HG03108 (cell line): Measurements from ENCODE around the gene GK.
"Not testable (repeated sequence)": the region's sequence is repeated elsewhere in the genome, so short reads cannot be mapped to it uniquely, and the experiment has no call there.

Experiments used
- ATAC-seq: cut with Tn5 transposase; IDR thresholded peaks from one replicate; pipeline ENCODE4 v1.9.1; 2021; ENCODE audit warnings: moderate library complexity; ENCODE audit not compliant: unreplicated experiment

The GK gene

DNA sequence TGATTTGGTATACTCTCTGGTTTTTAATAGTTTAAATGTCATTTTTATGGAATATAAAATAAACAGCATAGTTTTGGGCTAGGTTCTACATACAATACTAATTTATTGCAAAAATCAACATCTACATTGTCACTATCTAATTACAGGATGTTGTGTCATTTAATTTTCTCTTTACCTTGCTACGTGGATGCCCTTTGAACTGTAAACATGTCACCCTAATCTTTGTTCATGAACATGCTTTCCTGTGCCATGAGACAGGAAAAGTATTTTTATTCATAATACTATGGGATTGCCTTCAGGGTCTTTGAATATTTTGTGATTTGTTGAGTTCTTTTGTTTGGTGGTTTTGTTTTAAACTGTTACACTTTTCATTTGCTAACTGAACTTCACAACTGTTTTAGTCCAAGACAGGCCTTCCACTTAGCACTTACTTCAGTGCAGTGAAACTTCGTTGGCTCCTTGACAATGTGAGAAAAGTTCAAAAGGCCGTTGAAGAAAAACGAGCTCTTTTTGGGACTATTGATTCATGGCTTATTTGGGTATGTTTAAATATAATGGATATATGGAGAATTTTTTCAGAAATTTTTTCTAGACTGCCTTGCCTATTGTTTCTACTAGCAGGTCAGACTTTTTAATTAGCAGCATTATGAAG lies 40.9 kb downstream of the GK start:
- no peak for ATAC-seq

DNA sequence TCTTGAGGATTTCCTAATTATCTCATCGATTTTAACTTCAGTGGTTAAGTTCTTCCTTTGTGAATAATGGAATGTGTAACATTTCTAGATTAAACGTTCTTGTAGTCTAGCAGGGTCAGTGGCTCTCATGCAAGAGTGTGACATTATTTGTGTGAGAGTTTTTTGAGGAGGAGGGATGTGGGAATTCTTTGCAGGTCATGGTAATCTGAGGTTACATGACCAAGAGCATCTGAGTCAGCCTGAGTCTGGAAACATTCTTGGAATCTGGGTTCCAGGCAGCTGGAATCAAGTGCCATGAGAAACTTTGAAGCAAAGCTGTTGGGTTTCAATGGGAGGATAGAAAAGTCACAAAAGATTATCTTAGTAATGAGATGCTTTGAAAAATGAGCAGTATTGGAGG lies 49.5 kb downstream of the GK start:
- no peak for ATAC-seq

GRCh38 chrX:30706216-30706775 lies 53.1 kb downstream of the GK start:
- ATAC-seq: no peak

- no peak for ATAC-seq
These were observed 59.0 kb downstream of the GK start for GRCh38 chrX:30712214-30712613.

GRCh38 chrX:30713061-30713525 lies 59.9 kb downstream of the GK start:
- peak; percentile 90 for ATAC-seq

- ATAC-seq: no peak
These were observed 60.9 kb downstream of the GK start for GRCh38 chrX:30714138-30714537.

DNA sequence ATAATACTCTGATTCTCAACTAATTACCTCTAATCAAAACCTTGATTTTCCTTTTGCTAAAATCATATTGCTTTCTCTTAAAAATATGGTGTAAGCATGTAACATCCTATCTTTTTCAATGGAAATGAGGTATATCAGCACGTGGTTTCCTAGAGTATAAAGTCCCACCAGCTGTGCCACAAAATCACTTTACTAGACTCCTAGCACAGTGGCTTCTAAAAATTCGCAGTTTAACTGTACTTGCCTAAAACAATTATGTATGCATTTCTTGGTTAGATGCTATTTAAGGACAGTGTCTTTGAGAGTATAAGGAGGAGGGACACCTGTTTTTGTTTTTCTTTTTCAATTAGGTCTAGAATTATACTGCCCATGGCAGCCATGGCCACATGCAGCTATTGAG lies 62.8 kb downstream of the GK start:
- no peak for ATAC-seq

DNA sequence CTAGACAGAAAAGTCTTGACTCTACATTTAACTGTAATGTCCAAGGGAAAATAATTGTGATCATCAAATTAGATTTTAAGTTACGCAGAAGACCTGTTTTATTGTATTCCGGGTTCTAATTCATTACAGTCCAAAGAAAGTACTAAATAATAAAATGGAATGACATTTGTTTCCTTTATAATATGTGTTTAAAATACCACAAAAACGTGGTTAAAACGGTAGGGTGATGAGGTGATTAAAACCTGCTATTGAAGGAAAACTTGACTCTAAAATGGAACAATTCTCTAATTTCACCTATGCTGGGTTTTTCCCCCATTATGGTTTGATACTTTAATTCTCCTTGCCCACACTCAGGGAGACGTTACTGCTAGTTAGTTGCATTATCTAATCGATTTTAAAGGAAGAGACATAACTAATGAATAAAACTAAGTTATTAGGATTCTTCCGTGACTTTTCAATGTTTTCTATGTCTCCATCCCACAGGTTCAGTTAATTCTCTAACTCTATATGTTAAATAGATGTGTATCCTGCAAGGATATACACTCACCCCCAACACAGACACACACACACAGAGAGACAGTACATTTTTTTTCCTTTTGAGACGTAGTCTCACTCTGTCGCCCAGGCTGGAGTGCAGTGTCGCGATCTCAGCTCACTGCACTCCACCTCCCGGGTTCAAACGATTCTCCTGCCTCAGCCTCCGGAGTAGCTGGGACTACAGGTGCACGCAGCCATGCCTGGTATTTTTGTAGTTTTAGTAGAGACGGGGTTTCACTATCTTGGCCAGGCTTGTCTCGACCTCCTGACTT lies 80.8 kb downstream of the GK start:
- no peak for ATAC-seq

GRCh38 chrX:30734782-30735181 lies 81.6 kb downstream of the GK start:
- no peak for ATAC-seq

GRCh38 chrX:30735839-30736238 lies 82.6 kb downstream of the GK start:
- peak; percentile 91 for ATAC-seq

DNA sequence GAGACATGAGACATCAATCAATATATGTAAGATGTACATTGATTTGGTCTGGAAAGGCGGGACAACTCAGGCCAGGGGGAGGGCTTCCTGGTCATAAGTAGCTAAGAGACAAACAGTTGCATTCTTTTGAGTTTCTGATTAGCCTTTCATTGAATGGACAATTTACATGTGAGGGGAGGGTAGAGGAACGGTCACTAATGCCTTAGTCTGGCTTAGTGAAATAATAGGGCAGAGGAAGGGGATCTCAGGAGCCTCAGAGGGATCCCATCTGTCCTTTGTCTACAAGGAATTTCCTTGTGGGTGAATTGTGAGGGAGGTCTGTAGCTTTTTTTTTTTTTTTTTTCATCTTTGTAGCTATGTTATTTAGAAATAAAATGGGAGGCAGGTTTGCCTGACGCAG lies 88.3 kb downstream of the GK start:
- ATAC-seq: no peak

DNA sequence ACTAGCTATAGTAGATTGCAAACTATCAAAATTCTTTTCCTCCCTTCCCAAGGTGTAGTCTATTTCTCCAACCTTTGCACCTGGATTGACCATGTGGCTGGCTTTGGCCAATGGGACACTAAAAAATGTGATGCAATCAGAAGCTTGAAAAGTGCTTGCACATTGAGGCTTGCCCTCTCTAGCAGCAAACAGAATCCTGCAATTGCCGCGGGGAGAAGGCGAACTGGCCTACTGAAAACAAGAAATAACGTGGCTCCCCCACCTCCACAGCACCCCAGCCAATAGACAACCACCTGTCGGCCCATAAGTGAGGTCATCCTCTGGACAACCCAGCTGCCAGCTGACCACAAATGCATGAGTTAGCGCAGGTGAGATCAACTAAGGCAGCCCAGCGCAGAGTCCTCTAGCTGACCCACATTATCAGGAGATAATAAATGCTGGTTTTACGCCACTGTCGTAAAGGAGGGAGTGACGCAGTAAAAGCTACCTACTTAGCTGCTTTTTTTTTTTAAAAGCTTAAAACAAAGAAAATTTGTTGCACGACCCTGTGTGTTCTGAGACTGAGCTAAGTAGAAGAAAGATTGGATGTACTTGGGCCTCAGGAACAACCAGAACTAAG lies 95.2 kb downstream of the GK start:
- ATAC-seq: no peak

DNA sequence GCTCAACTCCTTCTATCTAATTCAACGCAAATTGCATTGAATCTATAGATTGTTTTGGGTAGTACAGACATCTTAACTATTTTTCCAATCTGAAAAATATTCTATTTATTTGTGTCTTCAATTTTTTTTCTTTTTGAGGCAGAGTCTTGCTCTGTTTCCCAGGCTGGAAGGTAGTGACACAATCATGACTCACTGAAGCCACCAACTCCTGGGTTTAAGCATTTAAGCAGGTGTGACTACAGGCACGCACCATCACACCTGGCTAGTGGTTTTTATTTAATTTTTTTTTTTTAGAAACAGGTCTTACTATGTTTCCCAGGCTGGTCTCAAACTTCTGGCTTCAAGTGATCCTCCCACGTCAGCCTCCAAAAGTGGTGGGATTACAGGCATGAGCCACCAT lies 98.3 kb downstream of the GK start:
- no peak for ATAC-seq

- no peak for ATAC-seq
These were observed 109.5 kb downstream of the GK start for GRCh38 chrX:30762755-30763154.

- ATAC-seq: not testable (repeated sequence)
These were observed 120.5 kb downstream of the GK start for GRCh38 chrX:30773764-30774163.

DNA sequence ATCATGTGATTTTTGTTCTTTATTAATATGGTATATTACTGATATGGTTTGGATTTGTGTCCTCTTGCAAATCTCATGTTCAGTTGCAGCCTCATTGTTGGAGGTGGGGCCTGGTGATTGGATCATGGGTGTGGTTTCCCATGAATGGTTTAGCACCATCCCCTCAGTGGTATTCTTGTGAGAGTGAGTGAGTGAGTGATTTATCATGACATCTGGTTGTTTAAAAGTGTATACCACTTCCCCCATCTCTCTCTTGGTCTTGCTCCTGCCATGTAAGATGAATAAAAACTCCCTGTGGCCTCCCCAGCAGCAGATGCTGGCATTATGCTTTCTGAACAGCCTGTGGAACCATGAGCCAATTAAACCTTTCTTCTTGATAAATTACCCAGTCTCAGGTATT lies 124.4 kb downstream of the GK start:
- no peak for ATAC-seq

DNA sequence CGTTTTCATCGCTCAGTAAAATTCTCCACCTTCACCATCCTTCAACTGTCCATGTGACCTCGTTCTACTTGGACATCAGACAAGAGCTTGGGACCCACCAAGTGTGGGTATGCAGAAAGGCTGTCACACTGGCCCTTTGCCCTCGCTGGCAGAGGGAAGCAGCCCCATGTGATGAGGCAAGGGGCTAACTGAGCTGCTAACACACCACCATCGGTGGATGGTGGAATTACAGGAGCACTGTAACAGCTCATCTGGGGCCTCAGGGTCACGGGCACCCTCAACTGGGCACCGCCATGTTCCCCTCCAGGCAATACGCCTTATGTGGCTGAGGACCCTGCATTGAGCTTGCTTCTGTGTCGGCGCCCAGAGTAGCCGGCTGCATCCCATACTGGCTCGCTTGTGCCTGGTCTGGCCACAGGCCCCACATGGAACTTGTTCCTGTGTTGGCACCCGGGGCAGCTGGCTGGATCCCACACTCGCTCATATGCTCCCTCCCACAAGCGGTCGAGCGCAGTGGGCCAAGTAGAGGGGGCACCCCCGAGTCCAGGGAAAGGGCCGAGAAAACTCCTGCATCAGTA lies 126.3 kb downstream of the GK start:
- ATAC-seq: no peak
